GM21367 (cell line): ENCODE results near the gene PTPRT.

Experiments used
- ATAC-seq: cut with Tn5 transposase; IDR thresholded peaks from one replicate; pipeline ENCODE4 v1.9.1; 2021; ENCODE audit not compliant: unreplicated experiment

Gene PTPRT

DNA sequence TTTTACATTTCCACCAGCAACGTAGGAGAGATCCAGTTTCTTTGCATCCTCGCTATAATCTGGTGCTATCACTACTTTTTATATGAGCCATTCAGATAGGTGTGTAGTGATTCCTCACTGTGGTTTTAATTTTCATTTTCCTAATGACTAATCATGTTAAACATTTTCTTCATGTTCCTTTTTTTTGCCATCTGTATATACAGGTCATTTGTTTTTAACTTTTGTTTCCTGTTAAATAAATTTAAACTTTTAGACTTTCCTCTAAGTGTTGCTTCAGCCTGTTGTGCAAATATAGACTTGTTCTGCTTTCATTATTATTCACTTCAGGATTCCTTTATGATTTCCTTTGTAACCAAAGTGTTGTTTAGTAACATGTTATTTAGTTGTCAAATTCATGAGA lies 697.4 kb downstream of the PTPRT start:
- no peak for ATAC-seq

DNA sequence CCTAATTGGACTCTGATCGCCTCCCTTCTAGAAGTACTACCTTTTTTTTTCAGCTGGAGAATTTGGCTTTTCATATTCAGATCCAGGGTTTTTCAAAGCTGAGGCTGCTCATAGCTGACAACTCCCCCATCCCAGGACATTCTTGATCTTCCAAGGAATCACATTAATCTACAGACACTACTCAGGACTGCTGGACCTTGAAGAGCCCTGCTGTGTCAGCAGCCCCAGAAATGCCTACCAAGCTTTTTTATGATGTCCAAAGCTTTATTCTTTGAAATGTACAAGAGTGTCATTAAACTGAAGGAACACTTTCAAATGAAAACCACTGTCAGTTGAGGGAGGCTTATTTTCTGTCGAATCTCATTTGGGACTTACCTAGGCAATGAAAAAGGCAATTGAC lies 704.1 kb downstream of the PTPRT start:
- ATAC-seq, result no peak

DNA sequence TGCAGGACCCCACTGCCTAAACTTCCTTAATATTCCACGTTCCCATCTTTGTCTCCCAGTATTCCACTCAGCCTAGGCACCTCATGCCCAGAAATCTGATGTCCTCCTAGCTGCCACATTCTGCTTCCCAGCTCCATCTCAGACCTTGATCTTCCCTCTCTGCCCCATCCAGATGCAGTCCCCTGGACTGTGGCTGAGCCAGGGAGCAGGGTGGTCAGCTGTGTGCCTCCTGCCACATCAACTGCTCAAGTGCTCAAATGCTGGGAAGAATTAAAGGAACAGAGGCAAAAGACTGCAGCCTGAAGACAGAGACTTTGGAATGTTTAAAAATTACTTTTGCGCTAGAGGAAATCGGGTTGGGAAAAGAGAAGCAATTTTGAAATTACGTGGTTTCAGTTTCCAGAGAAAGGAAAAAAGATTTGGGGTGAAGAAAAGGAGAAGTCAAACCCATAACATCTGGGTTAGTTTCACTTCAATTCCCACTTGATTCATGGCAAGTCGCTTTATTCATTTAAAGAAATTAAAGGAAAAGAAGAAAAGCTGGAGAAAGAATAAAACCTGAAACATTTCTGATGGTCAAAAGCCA lies 704.8 kb downstream of the PTPRT start:
- ATAC-seq, result no peak

DNA sequence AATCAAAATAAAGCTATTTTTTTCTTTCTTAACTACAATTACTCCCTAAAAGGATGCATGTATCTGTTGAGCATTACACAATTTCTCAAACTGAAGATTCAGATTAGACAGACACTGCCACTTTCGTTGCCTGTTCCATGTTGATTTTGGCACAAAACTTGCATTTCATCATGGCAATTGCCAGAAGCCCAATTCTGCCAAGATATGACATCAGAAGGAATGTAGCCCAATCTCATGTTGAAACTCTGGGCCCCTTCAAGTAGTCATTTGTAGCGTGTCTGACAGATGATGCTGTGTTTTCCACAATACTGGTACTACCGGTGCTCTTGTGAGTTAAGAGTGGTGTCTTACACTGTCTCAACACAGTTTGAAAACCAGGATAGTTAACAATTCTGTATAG lies 705.4 kb downstream of the PTPRT start:
- ATAC-seq, result no peak

DNA sequence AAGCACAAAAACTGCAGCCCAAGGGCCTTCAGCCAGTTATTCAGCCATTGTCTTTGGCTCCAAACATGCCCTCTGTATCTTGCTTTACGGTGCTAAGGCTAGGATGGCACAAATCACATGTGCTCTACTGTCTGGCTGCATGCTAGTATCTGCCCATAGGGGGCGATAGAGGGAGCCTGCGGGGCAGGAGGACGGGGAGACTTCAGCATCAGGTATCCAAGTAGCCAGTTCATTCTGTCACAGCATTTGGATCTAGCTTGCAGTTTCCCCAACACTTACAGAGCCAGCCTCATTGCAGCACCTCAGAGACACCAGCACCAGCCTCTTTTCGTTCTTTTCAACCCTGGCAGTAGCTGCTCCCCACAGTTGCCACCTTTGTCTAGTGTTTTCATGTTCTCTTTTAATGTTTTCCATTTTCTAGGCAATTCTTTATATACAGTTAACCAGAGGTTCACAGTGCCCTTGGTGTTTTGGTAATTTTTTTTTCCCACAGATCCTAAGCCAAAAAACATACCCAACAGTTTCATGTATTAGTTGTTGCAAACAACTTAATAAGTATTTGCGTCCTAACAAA lies 705.9 kb downstream of the PTPRT start:
- ATAC-seq, result no peak

DNA sequence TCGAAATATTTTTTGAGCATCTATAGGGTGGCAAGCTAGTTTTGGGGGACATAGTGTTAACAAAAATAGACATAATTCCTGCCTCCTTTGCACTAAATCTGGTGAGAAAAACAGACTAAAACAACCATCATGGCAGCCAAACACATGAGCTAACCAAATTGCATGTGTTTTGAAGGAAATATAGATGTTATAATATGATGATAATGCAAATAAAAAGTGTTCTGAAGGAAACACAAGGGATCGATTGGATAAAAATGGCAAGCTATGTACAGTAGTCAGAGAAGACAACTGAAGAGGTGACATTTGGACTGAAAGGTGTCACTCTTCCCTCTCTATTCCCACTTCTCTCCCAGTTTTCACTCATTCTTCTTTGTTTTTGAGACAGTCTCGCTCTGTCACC lies 706.9 kb downstream of the PTPRT start:
- ATAC-seq, result no peak

DNA sequence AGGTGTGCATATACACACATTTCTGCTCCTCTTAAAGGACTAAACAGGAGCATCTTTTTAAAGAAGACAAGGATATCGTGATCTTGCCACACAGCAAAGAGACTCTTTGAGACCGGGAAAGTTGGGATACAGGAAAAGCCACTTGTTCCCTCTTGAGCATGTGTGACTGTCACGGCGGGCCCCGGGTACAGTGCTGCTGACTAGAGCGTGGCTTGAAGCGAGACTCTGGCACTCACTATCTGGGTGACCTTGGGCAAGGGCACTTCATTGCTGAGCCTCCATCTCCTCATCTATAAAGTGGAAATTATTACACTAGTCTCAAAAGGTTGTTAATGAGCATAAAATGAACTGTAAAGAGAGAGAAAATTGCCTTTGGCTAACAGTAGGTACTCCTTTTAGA lies 713.9 kb downstream of the PTPRT start:
- no peak for ATAC-seq

DNA sequence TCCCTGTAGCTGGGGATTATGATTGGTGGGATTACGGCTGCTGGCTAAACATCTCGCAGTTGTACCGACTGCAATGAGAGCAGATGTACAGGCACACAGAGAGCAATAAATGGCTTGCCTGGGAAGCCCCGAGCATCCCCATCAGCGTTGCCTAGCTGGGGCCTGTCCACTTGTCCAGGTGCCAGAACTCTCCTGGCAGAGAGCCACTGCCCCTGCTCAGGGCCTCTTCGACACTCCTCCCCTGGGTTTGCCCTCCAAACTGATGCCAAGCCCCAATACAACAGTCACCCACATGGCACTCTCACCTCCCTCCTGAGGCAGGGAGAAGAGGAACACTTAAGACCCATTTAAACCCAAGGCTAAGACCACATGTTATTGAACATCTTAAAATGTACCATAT lies 715.1 kb downstream of the PTPRT start:
- no peak for ATAC-seq

DNA sequence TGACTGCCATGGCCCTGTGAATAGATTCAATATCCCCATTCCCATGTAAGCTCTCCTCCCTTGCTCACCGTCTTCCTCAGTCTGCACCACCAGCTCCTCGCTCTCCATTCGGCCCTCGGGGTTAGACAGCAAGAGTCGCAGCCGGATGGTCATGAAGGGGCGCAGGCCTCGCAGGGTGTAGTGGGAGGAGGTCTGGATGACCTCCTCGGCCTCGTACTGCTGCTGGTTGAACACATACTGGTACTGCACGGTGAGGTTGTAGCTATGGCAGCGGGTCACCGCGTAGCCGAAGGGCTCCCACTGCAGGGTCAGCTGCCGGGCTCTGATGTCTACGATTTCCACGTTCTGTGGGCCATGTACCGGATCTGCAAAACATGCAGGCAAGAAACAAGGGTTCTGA lies 717.5 kb downstream of the PTPRT start:
- ATAC-seq, result no peak

DNA sequence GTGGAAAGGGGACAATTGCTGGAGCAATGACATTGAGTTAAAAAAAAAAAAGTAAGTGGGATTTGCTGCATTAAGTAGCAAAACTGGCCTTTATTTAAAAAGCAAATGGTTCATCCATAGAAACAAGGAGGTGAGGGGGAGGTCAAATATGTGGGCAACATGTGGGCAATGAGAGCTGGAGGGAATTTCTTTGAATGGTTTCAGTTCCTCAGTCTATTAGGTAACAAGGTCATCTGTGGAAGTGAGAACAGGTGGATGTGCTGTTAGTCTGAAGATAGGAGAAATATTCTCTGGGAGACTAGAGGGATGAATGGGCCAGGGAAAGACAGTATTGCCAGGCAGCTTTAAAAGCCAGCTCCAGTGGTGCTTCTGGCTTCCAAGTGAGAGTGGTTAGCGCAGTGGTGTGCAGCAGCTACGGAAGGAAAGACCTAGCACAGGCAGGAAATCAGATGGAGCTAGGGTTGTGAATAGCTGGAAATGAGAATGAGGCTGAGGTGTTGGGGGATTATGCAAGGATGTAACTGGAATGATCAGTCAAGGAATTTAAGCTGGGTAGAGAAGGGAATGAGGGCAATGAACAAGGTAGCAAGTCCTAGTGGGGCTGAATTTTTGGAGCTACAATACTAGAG lies 727.6 kb downstream of the PTPRT start:
- ATAC-seq, result no peak

DNA sequence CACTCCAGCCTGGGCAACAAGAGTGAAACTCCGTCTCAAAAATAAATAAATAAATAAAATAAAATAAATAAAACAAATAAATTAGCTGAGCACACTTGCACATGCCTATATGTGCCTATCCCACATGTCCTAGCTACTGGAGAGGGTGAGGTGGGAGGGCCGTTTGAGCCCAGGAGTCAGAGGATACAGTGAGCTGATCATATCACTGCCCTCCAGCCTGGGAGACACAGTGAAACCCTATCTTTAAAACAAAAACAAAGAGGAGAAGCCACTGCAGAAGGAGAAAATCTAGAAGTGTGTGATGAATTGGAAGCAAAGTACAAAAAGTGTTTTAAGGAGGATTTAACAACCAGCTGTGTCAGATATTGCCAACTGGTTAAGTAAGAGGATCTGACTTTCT lies 728.4 kb downstream of the PTPRT start:
- ATAC-seq, result no peak

DNA sequence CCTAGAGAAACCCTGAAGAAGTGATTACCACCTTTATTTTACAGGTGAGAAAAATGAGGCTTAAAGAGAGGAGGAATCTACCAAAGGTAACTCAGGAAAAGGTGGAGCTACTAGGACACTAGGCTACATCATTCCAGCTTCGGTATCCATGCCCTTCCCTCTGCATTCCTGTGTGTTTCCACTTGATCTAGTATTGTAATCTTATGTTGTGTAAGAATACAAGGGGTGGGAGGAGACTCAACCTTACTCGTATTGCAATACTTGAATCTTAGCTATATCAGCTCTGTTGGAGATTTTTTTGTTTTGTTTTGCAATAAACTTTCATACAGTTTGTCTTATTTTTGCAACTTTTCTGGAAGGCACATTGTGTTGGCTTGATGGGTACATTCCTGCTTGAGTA lies 742.4 kb downstream of the PTPRT start:
- ATAC-seq, result no peak

DNA sequence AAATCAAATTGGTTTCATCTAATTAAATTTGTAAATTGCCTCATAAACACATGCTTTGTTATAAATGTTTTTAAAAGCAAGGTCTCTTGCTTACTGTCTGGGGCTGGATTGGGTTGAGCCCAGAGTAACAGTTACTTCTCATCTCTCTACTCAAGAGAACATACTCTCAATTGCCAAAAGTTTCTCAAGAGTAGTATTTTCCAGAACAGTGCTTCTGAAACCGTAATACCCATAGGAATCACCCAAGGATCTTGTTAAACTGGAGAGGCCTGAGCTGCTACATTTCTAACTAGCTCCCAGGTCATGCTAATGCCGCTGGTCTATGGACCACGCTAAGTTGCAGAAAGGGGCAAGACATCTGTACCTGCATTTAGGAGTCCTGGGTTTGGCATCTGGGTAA lies 744.9 kb downstream of the PTPRT start:
- ATAC-seq, result no peak

DNA sequence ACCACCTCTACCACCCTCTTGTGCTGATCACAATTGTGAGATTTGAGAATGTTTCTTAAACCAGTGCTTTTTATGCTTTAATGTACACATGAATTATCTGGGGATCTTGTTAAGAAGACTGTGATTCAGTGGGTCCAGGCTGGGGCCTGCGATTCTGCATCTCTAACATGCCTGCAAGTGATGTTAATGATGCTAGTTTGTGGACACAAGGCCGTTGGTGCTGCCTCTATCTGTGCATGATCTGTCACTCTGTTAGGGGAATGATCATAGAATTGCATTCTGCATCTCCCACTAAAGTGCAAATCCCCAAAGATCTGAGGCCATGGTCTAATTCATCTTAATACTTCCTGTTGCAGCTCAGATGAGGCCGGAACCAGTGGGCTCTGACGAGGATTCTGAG lies 746.5 kb downstream of the PTPRT start:
- no peak for ATAC-seq

DNA sequence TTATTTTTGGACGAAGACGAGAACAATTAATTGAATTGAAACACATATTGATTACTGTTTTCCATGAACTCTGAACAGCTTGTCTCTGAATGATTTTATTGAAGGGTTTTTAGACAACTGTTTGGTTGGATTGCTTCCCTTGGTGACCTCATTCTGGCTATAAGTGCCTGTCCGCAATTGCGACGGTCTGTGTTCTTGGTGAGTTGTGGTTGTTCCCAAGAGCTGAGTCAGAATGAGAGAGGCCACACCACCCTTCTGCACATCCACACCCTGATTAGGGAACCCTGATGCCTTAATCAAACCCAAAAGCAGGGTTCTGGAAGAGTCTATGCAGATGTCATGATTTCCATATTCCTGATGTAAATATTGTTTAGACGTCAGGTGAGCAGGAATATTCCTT lies 747.0 kb downstream of the PTPRT start:
- ATAC-seq, result no peak

DNA sequence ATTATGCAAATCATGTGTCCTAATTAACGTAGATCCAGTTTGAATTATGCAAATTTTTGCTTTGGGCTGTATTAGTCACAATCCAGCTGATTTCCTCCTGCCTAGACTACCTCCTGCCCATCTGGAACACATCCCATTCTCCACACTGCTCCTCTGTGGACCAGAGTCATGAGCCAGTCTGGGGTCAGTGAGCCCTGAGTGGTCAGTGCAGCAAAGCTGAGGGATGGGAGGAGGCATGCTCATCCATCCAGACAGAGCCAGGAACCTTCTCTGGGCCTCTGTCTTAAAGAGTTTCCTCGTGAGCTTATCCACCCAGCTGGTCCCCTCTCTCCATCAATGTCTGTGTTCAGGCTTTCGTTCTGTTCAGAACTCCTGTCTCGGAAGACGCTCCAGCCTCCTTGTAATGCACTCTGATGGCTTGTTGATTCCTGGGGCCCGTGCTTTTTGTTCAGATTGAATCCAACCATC lies 747.8 kb downstream of the PTPRT start:
- ATAC-seq, result no peak

DNA sequence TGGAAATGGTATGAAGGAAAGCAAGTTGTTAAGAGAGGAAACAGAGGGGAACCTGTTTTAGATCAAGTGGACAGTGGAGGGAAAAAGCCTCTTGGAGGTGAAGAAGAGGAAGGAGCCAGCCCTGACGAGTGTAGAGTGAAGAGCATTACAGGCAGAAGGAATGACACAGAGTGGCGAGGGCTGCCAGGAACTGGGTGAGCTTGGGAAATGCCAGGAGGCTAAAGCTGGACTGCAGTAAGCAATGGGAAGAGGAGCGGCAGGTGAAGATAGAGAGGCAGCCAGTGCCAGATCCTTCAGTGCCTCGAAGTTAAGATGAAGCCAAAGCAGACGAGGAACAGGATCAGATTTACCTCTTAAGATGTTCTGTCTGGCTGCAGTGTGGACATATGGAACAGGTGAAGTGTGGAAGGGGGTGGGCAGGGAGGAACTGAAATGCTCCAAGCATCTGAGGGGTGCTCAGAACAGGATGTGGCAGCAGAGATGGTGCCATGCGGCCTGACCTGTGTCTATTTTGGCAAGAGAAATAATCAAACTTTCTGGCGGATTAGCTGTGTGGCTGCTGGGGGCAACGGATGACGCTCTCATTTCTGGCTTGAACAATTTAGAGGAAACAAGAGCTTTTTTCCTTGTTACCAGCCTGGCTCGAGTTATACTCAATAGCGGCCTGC lies 748.4 kb downstream of the PTPRT start:
- ATAC-seq, result no peak

DNA sequence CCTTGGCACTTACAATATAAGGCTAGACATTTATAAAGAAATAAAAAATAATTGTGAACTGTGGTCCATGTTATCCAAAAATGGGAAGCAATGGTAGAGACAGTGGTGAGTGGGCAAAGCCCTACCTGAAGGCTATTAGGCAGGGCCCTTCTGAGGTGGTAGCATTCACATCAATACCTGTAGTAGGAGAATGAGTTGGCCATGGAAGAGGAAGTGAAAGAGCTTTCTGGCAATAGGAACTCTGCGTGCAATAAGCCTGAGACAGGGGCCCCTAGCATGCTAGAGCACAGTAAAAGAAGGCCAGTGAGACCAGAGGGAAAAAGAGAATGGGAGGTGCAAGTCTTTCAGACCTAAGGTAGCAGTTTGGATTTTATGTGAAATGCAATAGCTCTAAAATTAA lies 754.5 kb downstream of the PTPRT start:
- peak; percentile 84 for ATAC-seq

DNA sequence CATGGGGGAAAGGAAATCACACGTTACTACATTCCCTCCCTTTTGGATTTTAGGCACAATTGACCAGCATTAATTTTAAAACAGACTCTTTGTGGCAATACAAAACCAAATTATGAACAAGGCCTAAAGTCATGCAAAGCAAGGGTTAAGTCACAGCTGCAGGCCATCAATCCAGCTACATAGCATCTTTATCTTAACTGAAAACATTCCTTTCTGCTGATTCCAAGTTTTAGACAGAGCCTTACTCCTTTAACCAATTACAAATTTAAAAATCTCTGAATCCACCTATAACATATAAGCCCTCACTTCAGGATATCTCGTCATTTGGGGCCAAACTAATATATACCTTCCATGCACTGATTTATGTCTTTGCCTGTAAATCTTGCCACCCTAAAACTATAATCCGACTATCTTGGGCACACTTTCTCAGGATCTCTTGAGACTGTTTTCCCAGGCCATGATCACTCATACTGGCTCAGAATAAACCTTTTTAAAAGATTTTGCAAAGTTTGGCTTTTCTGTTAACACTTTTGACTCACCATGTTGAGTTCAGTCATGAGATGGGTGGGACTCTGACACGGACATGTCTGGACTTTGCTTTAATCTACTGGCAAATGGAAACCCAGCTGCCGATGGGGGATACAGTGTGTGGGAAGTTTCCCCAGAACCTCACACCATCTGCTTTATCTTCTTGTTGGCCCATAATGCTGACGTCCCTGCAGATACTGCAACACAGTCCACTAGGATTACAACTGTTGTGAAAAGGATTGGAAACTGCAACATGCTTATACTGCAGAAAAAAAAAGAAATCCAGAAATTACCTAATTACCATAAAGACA lies 757.0 kb downstream of the PTPRT start:
- no peak for ATAC-seq

DNA sequence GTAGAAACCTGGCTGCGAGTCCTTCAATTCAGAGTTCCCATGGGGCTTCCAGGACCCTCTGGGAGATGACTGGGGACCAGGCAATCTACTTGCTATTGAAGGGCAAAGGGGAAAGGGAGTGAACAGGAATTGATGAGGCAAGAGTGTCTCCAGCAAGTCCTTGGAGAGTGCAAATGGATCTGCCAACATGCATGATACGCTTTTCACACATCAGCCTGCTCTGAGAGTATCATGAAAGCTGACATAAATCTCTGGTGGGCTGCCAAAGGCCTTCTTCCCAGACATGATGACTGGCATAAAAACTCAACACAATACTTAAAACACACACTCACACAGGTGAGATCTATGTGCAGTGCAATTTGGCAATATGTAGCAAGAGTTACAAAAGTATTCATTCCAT lies 759.1 kb downstream of the PTPRT start:
- no peak for ATAC-seq

DNA sequence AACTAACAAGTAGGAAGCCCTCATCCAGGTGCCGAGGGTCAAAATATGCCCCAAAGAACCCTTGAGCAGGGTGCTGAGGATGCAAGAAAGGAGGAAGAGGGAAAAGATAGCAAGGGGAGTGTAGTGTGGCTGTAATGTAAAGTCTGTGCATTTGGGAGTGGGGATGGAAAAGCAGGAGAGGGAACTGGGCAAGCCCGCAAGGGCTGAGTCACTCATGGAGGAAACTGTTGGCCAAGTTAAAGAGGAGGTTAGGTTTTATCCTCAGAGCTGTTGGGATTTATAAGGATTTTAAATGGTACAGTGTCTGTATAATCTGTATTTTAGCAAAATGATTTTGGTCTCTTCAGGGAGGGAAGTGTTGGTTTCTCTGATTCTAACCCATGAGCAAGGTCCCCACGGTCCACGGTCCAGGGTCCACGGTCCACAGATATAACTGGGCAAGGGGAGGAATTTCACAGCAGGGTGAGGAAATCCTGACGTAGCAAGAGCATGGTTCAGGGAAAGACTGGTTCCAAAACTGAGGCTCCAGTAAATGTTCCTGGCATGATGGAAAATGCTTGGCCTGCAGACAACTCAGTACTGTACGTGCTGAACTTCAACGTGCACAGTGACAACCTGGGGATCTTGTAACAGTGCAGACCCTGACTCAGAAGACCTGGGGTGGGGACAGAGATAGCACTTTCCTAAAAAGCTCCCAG lies 759.8 kb downstream of the PTPRT start:
- ATAC-seq, result no peak
